ENCODE results near the gene LRMDA.
"Not testable (repeated sequence)": the region's sequence is repeated elsewhere in the genome, so short reads cannot be mapped to it uniquely, and the experiment has no call there.

Gene LRMDA

DNA sequence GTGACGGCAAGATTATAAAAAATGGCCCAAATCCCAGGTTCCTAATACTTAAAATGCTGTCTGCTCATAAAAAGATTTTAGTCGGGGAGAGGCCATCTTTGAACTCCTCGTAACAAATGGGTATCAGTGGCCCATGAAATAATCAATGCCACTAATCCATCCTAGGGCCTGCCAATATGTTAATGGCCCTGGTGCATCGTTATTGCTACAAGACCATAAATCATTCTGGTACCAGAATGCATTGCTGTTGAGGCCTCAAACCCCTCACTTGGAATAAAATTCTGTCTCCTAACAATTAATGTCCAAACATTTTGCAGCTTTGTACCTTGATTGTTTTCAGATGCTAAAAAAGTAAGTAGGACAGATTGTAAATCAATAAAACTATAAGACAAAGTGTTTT, 290.6 kb downstream of the LRMDA start:
- no peak for ATAC-seq

DNA sequence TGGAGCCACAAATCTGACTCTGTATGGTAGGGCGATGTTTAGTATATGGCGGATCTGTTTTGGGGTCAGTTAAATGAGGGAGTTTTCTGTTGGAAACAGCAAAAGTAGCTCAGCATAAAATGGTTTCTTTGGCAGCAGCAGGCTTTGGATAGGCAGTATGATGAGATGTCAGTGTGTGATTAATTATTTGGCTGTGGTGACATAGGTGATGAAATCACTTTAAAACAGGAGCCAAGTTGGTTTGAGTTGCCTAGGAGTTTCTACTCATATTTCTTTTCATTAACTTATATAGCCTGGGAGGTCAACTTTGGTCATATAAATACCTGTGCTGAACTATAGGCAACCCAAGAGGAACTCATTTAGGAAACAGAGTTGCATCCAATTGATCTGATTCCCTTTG, 291.2 kb downstream of the LRMDA start:
- ATAC-seq, result no peak

DNA sequence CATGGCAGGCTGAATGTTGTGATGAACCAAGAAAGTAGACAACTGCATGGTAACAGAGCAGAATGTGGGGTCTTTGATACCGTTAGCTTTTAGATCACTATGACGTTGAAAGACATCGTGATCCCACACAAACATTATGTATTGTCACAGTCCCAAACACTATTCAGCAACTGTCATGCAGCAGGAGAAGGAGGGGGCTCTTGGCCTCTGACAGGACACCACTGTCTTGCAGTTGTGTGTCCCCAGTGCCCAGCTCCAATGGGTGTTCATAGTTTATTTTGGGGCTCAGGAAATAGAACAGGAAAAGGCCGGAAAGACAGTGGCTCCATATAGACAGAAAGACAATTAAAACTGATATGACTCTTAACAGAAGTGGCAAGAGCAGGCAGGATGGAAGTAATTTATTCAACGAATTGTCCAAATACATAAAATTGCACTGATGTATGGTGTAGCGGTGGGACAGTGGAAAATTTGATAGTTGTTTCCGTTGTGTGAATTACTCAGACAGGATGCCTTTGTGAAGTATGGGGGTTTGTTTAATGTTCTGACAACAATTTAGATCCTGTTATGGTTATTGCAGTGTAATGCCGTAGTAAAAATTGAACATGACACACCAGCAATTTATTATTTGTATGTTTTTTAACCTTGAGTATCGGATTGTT, 292.0 kb downstream of the LRMDA start:
- ATAC-seq, result no peak

DNA sequence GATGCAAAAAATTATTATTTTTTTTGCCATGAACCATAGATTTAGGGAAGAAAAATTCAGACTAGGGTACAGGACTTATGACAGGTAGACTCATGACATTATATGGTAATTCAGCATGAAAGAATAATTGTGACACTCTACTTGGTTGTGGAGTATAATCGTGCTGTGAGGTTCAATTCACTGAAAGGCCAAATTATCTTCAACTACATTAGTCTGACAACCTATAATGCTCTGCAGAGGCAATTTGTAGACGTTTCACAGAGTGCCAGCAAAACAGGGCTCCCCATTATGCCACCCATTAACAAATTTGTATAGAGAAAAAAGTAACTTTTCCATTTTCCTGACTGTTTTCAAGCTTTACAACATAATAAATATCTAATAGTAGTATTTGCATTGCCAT, 292.6 kb downstream of the LRMDA start:
- ATAC-seq, result no peak

DNA sequence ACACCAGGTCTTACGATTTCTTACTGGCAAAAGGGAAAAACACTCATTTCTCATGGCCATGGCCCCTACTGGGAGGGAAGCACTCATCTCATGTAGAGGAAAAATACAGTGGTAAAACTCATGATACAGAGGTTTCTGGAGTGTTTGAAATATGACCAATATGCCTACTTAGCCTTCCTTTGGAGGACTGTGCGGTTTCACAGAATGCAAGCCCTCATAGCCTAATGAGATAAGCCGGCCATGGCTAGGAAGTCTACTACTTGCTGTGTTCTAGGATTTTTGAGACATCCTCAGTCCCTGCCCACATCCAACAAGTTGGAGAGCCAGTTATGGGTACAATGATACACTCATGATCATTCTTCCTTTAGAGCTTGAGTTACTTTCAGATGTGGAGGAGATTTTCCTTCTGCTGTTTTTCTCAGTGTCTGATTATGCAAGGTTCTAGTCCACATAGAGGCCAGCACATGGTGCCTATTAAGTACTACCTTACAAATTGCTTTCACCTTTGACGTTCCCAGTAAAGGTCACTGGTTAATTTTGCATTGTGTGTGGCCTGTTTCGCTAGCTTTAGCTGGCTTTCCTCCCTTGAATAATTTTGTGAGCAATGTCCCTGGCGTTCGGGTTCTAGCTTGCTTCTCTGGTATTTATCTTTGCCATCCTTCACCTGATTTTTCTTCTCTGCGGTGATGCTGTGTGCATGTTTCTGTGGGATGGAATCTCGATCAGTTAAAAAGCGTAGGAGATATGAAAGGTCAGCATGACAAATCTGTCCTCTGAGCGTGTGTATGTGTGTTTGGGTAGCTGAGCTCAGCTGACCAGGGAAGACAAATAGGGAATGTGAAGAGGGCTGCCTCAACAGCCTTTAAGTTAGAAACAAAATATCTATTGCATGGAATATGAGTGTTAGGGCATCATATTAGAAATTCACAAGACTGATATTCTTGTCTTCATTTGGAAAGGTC, 295.4 kb downstream of the LRMDA start:
- ATAC-seq, result no peak

DNA sequence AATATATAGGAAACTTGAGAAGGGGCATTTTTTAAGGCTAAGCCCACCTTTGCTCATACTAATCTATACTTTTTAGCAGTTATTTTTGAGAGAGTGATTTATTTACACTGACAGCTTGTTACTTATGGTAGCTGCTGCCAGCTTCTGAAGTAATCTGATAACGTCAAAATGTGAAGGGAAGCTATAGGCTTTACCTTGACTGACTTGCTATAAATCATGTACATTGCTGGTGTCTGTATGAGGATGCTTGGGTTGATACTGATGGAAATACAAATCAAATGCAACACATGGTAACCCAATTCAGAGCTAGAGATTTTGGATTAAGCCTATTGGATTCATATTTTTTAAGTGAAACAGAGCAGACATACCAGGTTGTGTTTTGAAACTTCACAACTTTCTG, 299.4 kb downstream of the LRMDA start:
- no peak for ATAC-seq

DNA sequence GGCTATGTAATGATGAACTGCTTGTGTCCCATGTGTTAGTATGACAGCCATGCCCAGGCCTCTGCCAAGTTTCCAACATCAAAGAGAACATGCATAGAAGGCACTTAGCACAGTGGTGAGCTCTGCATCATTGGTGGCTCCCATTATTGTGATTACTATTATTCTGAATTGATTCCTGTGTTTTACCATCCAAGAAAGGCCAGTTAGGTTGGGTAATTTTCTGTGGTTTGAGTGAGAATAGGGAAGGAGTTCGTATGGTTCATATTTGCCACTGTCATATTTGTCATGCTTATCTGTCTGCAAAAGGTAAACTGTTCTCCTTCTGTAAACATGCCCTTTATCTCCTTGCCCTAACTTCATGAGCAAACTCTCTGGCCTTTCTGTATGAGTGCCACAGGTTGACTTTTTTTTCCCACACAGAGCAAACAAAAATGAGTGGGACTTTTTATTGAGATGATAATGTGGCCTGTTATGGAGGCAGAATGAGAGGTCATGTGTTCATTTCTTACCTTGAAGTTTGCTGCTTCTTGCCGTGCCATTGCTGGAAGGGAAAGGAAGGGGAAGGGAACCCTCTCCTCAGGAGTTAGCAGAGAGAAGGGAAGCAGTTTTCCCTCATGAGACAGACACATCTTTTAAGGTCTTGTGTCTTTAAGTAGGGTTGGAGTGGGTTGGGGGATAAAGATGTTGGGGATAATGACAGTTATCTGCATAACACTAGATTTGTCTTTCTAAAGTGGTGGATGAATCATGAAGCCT, 301.9 kb downstream of the LRMDA start:
- ATAC-seq, result no peak

DNA sequence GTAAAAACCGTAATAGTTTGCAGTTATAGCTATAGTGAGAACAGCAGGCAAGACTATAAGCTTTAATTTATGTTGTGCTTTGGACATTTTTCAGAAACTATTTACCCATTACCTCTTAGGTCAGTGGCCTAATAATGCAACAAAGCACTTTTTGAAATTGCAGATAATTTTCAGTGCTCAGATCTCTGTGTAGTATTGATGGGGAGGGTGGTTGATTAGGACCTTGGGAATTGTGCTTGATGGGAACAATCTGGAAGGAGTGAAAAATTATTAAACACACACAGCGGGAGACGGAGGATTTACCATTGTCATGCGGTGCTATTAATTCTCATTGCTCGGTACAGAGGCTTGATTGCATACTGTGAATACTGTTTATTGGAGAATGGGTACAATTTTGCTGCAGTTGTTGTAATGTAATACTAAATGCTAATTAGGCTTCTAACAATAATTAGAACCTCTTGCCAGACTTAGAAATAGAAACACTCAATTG, 304.8 kb downstream of the LRMDA start:
- ATAC-seq, result no peak

DNA sequence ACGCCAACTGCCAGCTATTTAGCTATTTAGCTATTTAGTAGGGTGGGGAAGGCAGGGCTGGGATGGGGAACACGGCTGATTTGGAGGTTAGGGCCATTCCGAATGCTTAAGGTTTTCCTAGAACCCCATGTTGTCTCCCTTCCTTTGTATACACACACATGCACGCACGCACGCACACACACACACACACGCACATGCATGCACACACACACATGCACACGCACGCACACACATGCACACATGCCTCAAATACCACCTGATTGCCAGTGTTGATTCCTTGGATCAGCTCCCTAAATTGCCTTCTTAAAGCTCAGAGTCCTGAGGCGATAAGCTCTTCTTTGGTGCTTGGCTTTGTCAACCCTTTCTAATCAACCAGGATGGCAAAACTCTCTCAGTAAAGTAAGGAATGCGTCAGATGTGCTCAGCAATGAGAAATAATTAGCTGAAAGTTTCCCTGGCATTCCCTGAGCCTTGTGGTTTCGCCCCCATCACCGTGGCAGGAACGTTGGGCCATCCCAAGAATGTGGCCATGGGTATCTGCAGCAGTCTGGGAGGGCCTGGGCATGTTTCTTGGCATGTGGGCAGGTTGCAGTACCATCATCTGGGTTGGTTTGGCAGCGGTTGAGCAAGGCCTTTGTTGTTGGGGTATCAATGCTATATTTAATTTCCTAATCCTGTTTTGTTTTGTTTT, 305.6 kb downstream of the LRMDA start:
- no peak for ATAC-seq

DNA sequence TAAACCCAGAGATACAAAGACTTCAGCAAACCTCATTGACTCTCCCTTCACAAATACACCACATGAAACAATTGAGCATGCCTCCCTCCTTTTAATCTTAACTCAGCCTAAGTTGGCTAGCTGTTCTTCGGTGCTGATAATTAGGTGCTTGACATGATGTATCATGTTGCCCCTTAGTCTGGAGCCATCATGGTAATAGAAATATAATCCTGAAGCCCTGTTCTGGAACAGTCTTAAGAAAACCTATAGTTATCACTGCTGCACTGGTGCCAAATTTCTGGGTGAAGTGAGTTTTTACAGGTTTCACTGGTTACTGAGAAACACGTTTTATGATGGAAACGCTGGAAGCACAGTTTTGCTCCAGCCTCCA, 306.1 kb downstream of the LRMDA start:
- ATAC-seq, result no peak

DNA sequence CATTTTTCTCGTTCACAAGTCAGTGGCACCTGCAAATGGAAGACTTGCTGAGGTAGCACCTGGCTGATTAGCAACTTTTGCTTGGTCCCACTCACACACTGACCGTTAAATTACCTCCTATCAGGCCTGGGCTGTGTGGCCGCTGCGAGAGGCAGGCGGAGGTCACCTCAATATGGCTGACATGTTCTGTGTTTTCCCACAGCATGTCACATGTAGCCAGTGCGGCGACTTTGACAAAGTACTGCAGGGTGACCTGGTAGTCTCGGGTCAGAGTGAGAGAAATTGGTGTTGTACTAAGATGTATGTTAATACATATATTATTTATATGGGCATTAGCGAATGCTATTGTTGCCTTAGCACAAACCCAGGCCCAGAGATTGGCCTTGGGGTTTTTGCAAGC, 307.5 kb downstream of the LRMDA start:
- no peak for ATAC-seq

DNA sequence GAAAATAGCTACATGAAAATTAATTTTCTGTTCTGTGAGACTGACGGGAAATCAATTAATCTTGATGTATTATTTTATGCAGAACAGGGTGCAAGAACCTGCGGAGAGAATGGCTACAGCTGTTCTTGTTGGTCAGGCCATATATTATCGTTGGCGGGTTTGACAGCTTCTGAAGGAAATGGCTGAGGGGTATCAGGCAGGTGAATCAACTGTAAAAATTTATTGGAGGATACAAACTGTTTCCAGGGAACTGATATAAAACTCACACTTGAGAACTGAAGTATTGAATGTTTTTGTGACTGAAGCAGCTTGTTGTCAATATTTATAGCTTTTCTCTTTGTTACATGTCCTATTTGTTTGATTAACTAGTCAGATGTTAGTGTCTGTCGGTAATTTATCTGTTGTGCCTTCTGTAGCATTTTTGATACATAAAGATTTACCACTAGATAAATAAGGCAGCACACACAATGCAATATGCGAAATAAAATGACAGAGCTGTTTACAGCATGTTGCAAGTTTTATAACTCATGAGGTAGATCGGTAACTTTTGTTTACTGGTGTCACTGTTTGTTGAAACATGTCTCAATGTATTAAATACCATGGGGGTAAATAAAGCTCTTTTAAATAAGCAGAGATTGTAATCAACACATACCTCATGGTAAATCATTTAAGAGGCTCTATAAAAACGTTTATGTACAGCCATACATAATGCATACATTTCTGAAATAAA, 308.2 kb downstream of the LRMDA start:
- ATAC-seq, result no peak

DNA sequence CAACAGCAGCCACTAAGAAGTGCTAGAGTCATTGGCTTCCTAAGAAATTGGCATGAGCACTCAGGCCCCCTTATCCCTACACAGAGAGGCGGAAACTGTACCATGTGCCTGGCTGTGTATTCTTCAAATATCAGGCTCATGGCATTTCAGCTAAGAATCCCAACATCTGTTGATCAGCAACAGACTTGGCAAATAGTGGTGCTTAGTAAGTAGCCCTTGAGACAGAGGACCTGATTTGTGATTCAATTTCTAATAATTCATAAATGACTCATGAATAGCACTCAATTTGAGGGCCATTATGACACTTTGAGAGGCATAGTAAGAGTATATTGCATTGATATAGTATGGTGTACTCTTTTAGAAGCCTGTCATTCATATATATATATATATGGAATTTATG, 309.1 kb downstream of the LRMDA start:
- no peak for ATAC-seq

DNA sequence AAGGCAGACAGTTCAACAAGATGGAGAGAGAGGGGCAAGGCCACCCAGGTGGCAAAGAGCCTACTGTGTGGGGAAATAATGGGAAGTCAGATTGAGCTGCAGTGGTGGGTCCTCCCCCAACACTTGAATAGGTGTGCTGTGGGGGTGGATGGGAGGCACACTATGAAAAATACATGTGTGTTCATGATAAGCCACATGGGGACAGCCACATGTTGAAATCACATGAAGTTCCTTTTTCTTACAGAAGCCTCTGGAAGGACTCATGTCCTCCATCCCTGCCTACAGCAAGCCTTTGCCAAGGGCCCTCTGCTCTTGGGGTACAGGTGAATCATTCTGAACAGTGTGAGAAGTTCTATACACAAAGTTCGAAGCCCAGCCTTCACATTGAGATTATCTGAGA, 310.9 kb downstream of the LRMDA start:
- no peak for ATAC-seq

DNA sequence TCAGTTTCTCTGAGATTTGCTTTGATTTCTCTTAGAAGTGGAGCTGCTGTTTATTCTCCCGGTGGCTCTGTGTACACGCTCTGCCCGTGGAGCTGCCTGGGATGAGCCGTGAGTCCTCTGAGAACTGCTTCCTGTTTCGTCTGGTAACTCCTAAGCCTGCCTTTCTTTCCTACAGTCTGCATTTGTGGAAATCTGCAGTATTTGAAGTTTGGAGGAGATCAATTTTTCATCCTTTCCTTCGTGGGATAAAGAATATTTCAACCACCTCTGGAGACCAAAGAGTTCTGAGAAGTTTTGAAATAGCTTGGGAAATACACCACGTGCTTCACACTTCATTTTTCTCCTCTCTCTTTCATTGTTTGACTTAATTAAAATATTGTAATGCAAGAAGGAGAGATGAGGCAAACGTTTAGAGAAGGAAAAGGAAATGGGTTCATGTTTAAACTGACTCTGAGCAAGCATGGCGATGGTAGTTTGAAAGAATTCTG, 311.9 kb downstream of the LRMDA start:
- no peak for ATAC-seq

DNA sequence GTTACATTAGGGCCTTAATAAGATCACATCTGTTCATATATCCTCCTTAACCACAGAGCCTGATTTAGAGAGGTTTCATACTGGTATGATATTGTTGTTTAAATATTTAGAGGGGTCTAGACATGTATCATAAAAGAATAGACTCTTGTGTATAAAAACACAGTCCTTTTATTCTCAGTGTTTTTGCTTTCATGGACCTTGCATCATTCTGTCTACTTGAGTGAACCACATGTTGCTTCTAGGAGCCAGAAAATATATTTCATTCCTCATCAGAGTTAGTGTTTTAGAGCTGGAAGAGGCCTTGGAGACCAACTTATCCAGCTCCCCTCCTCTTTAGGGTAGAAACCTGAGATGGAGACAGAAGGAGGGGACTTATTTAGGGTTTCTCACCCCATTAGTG, 312.8 kb downstream of the LRMDA start:
- ATAC-seq, result no peak

DNA sequence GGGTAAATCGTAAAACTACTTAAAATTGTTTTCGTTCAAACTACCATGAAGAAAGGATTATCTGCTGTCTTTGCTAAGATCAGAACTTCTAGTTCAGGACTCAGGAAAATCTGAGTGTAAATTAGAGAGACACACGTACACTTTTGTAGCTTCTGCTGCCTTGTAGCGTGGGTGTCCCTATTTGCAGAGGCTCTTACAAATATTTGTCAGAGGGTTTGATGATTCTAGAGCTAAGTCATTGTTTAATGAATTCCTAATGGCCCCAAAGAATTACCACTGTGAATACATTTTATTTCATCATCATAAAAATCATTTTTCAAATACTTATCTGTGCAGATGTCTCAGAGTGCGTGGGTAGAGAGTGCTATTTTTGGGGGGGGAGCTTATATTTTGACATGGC, 314.9 kb downstream of the LRMDA start:
- ATAC-seq, result no peak

DNA sequence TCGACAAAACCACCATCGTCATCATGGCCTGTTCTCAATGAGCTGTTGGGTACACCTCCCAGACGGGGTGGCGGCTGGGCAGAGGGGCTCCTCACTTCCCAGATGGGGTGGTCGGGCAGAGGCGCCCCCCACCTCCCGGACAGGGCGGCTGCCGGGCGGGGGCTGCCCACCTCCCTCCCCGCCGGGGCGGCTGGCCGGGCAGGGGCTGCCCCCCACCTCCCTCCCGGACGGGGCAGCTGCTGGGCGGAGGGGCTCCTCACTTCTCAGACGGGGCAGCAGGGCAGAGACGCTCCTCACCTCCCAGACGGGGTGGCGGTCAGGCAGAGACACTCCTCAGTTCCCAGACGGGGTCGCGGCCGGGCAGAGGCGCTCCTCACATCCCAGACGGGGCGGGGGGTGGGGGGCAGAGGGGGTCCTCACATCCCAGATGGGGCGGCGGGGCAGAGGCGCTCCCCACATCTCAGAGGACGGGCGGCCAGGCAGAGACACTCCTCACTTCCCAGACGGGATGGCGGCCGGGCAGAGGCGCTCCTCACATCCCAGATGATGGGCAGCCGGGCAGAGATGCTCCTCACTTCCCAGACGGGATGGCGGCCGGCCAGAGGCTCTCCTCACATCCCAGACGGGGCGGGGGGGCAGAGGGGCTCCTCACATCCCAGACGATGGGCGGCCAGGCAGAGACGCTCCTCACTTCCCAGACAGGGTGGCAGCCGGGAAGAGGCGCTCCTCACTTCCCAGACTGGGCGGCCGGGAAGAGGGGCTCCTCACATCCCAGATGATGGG, 318.9 kb downstream of the LRMDA start:
- not testable (repeated sequence) for ATAC-seq

DNA sequence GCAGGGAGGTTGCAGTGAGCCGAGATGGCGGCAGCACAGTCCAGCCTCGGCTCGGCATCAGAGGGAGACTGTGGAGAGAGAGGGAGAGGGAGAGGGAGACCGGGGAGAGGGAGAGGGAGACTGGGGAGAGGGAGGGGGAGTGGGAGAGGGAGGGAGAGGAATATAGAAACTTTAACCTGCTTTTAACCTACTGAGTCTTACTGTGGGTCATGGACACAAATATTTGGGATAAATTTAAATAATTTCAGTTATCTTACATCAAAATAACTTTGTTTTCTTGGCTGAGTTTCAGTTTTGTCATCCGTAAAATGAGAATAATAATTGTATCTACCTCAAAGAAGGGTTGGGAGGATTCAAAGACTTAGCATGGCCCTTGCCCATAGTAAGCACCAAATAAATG, 319.8 kb downstream of the LRMDA start:
- no peak for ATAC-seq

DNA sequence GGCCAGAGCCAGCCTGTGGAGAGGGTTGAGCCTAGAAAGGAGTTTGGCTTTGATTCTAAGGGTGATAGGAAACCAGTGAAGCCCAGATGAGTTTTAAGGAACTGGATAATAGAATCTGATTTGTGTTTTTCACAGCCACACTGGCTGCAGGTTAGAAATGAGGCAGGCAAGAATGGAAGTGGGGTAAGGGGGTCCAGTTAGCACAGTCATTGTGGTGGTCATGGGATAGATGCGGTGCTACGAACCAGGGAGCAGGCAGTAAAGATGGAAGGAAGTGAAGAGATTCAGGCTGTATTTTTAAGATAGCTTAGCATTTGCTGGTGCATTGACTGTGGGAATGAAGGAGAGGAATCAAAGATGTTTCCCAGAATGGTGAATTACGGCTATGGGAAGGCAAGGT, 322.2 kb downstream of the LRMDA start:
- no peak for ATAC-seq
